ENCODE results near the gene KASH5. TPM values are rescaled to one million over a fixed set of nuclear protein-coding genes. Genes with fewer than 3 reads are reported as not detected.
"Not testable (repeated sequence)": the region's sequence is repeated elsewhere in the genome, so short reads cannot be mapped to it uniquely, and the experiment has no call there.

Gene KASH5
- total and polyA plus RNA-seq, 3 donors from 2014 or later, result 72.8 to 121 (median 102) TPM

GRCh38 chr19:49458567-49458903 is 70.5 kb downstream of the KASH5 start:
- H3K27ac ChIP-seq, result no peak overlapping the region
- H3K27me3 ChIP-seq, result no peaks in the 10 kb centered on the region
- no peak for DNase-seq
- H3K9me3 ChIP-seq, result no peaks in the 10 kb centered on the region
- TF ChIP-seq POLR2A (IDR thresholded peaks at IDR 0.05), result no peak
- TF ChIP-seq, protein P1, sequence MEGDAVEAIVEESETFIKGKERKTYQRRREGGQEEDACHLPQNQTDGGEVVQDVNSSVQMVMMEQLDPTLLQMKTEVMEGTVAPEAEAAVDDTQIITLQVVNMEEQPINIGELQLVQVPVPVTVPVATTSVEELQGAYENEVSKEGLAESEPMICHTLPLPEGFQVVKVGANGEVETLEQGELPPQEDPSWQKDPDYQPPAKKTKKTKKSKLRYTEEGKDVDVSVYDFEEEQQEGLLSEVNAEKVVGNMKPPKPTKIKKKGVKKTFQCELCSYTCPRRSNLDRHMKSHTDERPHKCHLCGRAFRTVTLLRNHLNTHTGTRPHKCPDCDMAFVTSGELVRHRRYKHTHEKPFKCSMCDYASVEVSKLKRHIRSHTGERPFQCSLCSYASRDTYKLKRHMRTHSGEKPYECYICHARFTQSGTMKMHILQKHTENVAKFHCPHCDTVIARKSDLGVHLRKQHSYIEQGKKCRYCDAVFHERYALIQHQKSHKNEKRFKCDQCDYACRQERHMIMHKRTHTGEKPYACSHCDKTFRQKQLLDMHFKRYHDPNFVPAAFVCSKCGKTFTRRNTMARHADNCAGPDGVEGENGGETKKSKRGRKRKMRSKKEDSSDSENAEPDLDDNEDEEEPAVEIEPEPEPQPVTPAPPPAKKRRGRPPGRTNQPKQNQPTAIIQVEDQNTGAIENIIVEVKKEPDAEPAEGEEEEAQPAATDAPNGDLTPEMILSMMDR (IDR thresholded peaks at IDR 0.05), result no peak
- intact Hi-C loops (cut with DNase I; ENCODE audit: low total_unique reads), result no loop called here
- WGBS, 2 donors, result 81 to 93% methylated on average over 3 to 5 of the region's 5 CpGs
- peaks cover 4% of the 10 kb centered on the region for H3K4me1 ChIP-seq
- H3K36me3 ChIP-seq (ENCODE audit: low read depth, missing control alignments), result no peaks in the 10 kb centered on the region
- H3K4me3 ChIP-seq, result no peak overlapping the region

DNA sequence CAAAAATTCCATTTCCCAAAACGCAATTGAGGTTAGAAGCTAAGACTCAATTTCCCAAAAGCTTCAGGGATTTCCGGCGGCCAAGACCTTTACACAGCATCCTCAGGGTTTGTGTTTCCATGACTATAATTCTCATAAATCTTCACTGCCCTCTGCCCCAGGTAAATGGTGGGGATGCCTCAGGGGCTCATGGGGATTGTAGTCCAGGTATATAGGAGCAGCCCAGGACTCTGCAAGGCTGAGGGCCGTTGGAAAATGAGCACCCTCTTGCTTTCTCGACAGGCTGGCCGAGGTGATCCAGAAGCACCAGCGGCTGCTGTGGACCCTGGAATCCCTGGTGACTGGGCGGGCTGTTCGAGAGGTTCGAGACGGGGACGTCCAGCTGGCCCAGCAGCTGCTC is 71.3 kb downstream of the KASH5 start:
- peaks cover 4% of the 10 kb centered on the region for H3K4me1 ChIP-seq
- no peak overlapping the region for H3K4me3 ChIP-seq
- H3K9me3 ChIP-seq, result no peaks in the 10 kb centered on the region
- intact Hi-C loops (cut with DNase I; ENCODE audit: low total_unique reads), result no loop called here
- 93 to 94% methylated on average over 10 to 12 of the region's 12 CpGs for WGBS, 2 donors
- H3K36me3 ChIP-seq (ENCODE audit: low read depth, missing control alignments), result no peaks in the 10 kb centered on the region
- TF ChIP-seq, protein P1 (IDR thresholded peaks at IDR 0.05), result no peak
- no peak for TF ChIP-seq POLR2A (IDR thresholded peaks at IDR 0.05)
- DNase-seq, result no peak
- no peak overlapping the region for H3K27ac ChIP-seq
- no peaks in the 10 kb centered on the region for H3K27me3 ChIP-seq

DNA sequence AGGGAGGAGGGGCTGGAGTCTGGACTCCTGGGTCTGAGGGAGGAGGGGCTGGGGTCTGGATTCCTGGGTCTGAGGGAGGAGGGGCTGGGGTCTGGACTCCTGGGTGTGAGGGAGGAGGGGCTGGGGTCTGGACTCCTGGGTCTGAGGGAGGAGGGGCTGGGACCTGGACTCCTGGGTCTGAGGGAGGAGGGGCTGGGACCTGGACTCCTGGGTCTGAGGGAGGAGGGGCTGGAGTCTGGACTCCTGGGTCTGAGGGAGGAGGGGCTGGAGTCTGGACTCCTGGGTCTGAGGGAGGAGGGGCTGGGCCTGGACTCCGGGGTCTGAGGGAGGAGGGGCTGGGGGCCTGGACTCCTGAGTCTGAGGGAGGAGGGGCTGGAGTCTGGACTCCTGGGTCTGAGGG is 73.1 kb downstream of the KASH5 start:
- H3K4me3 ChIP-seq; H3K4me1 ChIP-seq; H3K36me3 ChIP-seq (ENCODE audit: low read depth, missing control alignments); intact Hi-C loops (cut with DNase I; ENCODE audit: low total_unique reads); DNase-seq; H3K9me3 ChIP-seq; H3K27ac ChIP-seq; H3K27me3 ChIP-seq: not testable (repeated sequence)
- WGBS, 2 donors, result no CpG with 5 or more reads among the region's 1 CpG

DNA sequence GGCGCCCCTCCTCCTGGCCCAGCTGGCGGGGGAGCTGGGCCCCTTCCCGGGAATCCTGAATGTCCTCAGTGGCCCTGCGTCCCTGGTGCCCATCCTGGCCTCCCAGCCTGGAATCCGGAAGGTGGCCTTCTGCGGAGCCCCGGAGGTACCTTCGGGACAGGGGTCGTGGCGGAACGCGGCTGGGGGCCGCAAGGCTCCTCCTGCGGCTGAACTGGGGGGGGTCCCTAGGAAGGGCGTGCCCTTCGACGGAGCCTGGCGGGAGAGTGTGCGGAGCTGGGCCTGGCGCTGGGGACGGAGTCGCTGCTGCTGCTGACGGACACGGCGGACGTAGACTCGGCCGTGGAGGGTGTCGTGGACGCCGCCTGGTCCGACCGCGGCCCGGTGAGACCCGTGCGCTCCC is 73.6 kb downstream of the KASH5 start:
- intact Hi-C loops (cut with DNase I; ENCODE audit: low total_unique reads), result no loop called here
- no peak for DNase-seq
- Histone ChIP-seq H3K9me3 (no peaks in the 10 kb centered on the region), H3K27ac (no peak overlapping the region), H3K4me3 (no peak overlapping the region), H3K36me3 (ENCODE audit: low read depth, missing control alignments) (no peaks in the 10 kb centered on the region), H3K4me1 (no peaks in the 10 kb centered on the region), H3K27me3 (no peaks in the 10 kb centered on the region)
- TF ChIP-seq, protein P1 (IDR thresholded peaks at IDR 0.05), result no peak
- no peak for TF ChIP-seq POLR2A (IDR thresholded peaks at IDR 0.05)
- 75 to 95% methylated on average over 18 to 35 of the region's 37 CpGs for WGBS, 2 donors

GRCh38 chr19:49462492-49462891 is 74.4 kb downstream of the KASH5 start:
- Histone ChIP-seq H3K4me1 (no peaks in the 10 kb centered on the region), H3K27me3 (no peaks in the 10 kb centered on the region), H3K4me3 (no peak overlapping the region), H3K36me3 (ENCODE audit: low read depth, missing control alignments) (no peaks in the 10 kb centered on the region), H3K27ac (no peak overlapping the region), H3K9me3 (no peaks in the 10 kb centered on the region)
- intact Hi-C loops (cut with DNase I; ENCODE audit: low total_unique reads), result no loop called here
- TF ChIP-seq, protein P1 (IDR thresholded peaks at IDR 0.05), result no peak
- no peak for TF ChIP-seq POLR2A (IDR thresholded peaks at IDR 0.05)
- 94 to 96% methylated on average over 3 to 12 of the region's 12 CpGs for WGBS, 2 donors
- no peak for DNase-seq

Measured in testis (tissue), 3 donors.